Hypothalamus (tissue), 51 donors: ENCODE results near the gene SMPD4.
A peak's percentile ranks its signal among the peaks of the same experiment; 100 is the strongest.
"Not testable (repeated sequence)": the region's sequence is repeated elsewhere in the genome, so short reads cannot be mapped to it uniquely, and the experiment has no call there.

Source experiments
- DNase-seq, 51 donors: peaks; one replicate each; lab custom pipeline; 2025; lab: John Stamatoyannopoulos, UW

Gene SMPD4, protein sequence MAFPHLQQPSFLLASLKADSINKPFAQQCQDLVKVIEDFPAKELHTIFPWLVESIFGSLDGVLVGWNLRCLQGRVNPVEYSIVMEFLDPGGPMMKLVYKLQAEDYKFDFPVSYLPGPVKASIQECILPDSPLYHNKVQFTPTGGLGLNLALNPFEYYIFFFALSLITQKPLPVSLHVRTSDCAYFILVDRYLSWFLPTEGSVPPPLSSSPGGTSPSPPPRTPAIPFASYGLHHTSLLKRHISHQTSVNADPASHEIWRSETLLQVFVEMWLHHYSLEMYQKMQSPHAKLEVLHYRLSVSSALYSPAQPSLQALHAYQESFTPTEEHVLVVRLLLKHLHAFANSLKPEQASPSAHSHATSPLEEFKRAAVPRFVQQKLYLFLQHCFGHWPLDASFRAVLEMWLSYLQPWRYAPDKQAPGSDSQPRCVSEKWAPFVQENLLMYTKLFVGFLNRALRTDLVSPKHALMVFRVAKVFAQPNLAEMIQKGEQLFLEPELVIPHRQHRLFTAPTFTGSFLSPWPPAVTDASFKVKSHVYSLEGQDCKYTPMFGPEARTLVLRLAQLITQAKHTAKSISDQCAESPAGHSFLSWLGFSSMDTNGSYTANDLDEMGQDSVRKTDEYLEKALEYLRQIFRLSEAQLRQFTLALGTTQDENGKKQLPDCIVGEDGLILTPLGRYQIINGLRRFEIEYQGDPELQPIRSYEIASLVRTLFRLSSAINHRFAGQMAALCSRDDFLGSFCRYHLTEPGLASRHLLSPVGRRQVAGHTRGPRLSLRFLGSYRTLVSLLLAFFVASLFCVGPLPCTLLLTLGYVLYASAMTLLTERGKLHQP

DNA sequence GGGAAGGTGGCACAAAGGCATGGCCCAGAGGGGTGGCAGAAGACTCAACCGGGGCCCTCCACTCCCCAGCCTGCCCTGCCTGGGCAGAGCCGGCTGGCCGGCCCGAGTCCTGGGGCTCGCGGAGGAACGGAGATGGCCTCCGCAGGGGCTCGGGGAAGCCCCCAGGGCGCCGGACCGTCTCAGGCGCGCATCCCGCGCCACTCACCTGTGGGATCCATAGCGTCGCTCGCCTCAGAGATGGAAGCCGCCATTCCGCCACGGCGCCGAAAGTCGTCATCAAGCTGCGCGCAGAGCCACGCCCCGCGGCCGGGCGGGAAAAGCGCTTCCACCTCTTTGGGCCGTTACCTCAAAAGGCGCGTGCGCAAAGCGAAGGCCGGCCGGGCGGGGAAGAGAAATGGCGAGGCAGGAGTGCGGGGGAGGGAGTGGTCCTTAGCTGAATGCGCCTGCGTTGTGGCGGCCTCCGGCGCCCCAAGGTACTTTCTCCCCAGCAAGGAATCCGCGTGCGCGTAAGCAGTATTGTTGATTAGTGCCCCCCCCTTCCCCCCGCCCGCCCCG lies at the start of gene SMPD4:
Gene SMPD4 (minus strand): TSS at position 278 of the 555 bp plus-strand sequence. CDS start 5,010 bp downstream, outside the sequence.
- peak; percentile 67 to 97 (median 92) for DNase-seq

DNA sequence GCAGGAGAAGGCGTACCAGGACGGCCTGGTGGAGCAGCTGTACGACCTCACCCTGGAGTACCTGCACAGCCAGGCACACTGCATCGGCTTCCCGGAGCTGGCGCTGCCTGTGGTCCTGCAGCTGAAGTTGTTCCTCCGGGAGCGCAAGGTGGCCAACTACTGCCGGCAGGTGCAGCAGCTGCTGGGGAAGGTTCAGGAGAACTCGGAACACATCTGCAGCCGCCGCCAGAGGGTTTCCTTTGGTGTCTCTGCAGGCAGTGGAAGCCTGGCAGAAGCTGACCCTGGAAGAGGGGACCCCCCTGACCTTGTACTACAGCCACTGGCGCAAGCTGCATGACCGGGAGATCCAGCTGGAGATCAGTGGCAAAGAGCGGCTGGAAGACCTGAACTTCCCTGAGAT lies 49.5 kb upstream of the SMPD4 start:
- not testable (repeated sequence) for DNase-seq

DNA sequence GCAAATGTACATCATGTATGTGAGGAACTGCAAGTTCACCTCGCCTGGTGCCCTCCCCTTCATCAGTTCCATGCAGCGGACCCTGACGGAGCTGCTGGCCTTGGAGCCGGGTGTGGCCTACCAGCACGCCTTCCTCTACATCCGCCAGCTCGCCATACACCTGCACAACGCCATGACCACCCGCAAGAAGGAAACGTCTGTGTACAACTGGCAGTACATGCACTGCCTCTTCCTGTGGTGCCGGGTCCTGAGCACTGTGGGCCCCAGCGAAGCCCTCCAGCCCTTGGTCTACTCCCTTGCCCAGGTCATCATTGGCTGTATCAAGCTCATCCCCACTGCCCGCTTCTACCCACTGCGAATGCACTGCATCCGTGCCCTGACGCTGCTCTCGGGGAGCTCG lies 49.0 kb upstream of the SMPD4 start:
- DNase-seq = not testable (repeated sequence)

DNA sequence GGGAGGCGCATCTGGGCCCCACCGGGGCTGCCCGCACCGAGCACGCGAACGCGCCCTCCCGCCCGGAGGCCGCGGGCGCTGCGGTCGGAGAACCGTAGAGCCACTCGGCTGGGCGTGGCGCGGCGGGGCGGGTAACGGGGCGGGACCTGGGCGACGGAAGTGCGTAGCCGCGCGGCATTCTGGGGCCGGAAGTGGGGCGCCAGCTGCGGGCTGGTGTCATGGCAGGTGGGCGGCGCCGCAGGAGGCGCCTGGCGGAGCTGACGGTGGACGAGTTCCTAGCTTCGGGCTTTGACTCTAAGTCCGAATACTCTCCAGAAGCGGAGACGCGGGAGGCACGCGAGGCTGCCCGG lies 47.7 kb upstream of the SMPD4 start:
- DNase-seq = peak in 4 of 51 donors; percentile 12 to 57 (median 44)

DNA sequence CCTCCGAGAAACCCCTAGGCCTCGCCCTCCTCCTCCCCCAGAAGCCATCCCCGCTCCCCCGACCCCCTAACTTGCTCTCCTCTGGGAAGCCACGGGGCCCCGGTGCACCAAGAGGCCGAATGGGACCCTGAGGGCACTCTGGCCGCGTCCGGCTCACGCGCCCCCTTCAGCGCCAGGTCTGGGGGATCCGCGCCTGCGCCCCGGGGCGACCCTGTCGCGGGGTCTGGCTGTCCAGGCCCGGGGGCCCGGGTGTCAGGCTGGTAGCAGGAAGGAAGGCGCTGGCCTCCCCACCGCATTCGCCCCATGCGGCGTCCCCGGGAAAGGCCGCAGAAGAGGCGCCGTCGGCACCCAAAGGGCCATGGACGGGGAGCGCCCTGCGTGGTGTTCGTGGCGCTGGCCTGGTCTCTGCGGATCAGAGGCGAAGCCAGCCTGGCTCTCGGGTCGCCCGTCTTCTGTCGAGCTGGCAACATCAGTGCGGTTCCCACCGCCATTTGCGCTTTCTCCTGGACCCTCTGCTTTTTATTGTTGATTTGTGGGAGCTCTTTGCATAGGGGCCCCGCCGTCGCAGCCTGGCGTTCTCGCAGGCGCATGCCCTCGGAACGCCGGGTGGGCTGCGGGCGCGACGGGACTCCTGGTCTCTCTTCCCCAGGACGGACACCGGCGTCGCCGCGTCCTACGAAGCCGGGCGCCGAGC lies 47.2 kb upstream of the SMPD4 start:
- not testable (repeated sequence) for DNase-seq

DNA sequence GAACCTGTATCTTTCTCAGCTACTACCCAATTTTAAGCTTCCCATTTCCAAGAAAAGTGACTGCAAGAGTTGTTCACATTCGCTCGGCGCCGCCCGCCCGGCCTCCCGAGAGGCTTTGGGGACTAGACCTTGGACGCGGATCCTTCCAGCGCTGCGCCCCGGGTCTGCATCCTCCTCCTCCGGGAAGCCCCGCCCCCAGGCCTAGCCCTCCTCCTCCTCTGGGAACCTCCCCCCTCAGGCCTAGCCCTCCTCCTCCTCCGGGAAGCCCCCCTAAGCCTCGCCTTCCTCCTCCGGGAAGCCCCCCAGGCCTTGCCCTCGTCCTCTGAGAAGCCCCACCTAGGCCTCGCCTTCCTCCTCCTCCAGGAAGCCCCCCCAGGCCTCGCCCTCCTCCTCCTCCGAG lies 46.6 kb upstream of the SMPD4 start:
- not testable (repeated sequence) for DNase-seq

DNA sequence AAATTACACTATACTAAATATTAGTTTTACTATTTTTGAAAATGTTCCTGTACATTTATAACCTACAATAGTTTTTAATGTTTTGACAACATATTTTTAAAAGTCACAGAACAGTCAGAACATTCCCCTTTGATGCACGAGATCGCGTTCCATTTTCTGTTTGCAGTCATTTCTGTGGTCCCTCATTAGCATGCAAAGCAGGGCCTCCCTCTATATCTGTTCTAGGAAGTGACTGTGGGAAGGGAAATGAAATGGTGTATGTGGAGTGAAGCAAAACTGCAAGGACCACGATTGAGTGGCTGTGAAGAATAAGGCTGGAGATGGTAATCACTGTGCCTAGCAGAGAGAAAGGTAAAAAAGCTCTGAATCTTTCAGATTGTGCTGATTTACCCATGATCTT lies 41.1 kb upstream of the SMPD4 start:
- DNase-seq = not testable (repeated sequence)

DNA sequence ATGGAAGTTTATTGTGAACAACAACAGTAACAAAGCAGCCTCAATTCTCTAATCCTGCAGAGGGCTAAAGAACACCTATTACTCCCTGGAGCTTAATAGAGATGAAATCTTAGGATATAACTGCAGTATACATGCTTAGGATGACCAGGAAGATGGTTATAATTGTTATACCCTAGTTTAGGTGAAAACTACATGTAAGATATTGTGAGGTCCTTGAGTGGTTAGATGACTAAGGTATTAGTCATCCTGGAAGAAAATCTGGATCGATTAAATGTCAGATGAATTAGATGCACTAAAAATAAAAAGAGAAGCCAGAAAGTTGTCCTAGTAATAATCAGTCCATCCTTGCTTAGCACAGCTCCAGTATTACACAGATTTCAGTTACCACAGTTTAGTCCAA lies 39.1 kb upstream of the SMPD4 start:
- DNase-seq = not testable (repeated sequence)

DNA sequence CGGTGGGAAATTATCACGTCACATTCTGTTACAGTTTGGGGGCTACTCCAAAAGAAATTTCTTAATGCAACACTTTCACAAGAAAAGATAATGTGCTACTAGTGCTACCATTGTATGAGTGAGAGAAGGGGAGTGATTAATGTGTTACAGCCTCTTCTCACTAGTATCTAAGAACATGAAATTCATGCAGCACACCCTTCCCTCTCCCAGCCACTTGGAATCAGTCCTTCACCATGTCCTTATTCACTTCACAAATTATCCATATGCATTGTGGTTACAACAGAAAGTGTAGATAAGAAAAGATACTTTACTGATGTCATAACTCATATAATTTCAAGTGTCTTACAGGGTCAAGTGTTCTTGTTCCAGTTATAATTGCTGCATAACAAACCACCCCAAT lies 37.7 kb upstream of the SMPD4 start:
- DNase-seq = not testable (repeated sequence)

DNA sequence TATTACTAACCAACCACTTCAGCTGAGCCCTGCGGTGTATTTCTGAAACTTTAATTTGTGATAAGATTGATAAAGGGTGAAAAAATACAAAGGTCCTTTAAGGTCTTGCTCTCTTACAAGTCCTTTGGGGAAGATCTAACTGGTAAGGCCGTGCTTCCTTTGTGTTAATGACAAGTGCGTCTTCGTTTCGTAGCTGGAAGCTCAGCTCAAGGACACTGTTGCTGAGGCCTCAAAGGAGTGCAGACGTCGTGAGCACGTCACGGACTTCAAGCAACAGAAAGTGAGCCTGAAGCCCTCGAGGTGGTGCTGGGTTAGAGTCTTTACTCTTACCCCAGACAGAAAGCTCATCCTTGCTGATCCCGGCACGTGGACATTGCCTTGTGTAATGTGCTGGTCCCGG lies 25.6 kb upstream of the SMPD4 start:
- not testable (repeated sequence) for DNase-seq

DNA sequence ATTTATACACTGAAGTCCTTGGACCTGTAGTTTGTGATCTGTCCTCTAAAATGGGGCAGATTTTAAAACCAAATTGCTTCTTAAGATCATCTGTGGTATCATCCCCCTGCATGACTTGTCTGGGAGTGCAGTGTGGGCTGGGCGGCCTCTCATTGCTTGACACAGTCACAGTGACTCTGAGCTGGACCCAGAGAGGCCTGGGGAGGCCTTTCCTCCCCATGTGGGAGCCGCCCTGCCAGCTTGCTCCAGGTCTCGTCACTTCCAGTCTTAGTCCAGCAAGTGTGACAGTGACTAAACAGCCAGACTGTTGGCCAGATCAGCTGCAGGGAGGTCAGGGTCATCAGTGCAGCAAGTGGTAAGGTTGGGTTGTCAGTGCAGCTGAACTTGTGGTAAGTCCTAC lies 21.7 kb upstream of the SMPD4 start:
- not testable (repeated sequence) for DNase-seq

DNA sequence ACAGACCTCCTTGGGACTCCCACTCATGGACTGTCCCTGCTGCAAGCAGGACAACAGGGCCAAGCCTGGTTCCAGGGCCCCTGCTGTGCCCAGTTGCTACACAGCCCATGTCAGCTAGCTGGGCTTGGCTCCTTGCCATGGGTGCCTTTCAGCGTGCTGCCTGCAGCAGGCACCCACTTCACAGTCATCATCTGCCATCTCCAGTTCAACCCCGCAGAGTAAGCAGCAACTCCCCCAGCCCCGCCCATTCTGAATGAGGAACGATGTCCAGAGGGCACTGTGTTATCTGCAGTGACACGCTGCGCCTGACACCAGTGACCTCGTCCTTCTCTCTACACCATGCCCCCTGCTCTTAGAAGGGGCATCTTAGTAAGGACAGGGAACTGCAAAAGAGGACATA lies 21.1 kb upstream of the SMPD4 start:
- DNase-seq = not testable (repeated sequence)

DNA sequence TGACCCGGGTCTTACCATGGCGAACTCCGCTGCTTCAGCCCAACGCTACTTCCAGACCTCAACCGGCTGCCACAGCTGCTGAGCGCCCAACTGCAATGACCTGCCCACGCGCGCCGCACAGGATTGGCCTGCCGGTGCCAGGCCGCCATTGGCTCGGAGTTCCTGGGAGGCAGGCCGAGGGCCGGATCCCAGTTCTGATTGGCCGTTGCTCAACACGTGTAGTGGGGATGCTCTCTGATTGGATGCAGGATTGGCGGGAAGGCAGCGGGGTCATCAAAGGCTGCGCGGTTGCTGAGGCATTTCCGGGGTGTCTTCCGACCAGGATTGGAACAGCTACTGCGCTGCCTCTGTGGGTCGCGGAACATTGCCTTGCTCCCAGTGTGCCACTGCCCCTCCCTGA lies 16.9 kb upstream of the SMPD4 start, which contains the start of gene TUBA3E:
Gene TUBA3E (minus strand): TSS at position 97 of the 400 bp plus-strand sequence. CDS start 79 bp downstream, at position 18.
- no peak for DNase-seq

DNA sequence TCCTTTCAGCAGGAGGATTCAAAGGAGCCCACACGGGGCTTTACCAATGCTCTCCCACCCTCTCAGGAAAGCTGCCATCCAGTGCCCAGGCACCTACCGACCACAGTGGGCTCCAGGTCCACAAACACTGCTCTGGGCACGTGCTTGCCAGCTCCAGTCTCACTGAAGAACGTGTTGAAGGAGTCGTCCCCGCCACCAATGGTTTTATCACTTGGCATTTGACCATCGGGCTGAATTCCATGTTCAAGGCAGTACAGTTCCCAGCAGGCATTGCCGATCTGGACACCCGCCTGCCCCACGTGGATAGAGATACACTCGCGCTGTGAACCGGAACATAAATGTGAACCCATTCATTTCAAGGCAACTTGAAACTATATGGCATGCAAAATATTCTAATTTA lies 14.7 kb upstream of the SMPD4 start:
- DNase-seq = not testable (repeated sequence)

DNA sequence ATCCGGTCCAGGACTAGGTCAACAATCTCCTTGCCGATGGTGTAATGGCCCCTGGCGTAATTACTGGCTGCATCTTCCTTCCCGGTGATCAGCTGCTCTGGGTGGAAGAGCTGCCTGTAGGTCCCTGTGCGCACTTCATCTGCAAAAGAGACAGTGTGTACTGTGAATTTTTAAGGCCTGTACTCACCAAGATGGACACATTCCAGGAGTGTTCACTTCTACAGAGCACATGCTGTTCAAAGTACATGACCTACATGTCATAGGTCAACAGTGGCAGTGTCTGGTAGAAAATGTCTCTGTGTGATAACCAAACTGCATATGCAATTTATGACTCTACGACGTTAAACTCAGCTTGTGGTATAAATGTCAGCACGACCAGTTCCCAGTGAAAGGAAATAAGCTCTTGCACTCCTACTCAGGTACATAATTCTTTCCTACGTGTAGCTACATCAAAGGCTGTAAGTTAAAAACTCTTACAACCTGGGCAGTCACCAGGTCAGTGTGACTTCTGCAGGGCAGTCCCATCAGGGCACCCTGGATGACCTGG lies 13.8 kb upstream of the SMPD4 start:
- DNase-seq = not testable (repeated sequence)

DNA sequence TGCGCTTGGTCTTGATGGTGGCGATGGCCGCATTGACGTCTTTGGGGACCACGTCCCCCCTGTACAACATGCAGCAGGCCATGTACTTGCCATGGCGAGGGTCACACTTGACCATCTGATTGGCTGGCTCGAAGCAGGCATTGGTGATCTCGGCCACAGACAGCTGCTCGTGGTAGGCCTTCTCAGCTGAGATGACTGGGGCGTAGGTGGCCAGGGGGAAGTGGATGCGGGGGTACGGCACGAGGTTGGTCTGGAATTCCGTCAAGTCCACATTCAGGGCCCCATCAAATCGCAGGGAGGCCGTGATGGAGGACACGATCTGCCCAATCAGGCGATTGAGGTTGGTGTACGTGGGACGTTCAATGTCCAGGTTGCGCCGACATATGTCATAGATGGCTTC lies 12.4 kb upstream of the SMPD4 start:
- not testable (repeated sequence) for DNase-seq

DNA sequence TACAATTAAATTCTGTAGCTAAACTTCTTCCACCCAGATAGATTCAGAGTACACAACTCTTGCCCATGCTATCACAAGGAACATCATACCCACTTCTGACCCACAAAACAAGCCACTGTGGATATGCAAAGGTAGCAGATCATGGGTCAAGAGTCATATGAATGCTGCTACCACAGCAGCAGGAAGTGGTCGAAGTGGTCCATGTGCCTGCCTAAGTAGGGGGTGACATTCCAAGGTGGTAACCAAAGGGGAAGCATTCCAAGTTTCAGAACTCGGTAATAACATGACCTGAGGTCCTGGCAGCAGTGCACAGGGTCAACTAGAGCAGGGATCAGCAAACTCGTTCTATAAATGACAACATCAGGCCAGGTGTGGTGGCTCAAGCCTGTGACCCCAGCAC lies 11.0 kb upstream of the SMPD4 start:
- not testable (repeated sequence) for DNase-seq

DNA sequence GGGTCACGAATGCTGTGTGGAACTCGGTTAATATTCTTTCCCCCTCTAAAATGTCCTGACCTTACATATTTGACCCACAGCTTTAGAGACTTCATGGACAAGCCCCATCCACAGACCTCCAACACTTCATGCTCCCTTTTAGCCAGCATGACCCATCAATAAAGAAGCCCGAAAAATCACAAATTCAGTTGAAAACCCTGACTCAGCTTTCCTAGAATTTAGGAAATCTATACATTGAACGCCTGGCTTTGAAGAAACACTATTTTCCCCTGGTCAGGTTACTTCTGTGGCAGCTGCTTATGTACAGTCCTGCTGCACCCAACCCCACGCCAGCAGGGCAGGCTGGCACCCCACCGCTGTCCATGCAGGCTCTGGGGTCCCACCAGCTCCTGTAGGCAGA lies 9.9 kb upstream of the SMPD4 start:
- not testable (repeated sequence) for DNase-seq

DNA sequence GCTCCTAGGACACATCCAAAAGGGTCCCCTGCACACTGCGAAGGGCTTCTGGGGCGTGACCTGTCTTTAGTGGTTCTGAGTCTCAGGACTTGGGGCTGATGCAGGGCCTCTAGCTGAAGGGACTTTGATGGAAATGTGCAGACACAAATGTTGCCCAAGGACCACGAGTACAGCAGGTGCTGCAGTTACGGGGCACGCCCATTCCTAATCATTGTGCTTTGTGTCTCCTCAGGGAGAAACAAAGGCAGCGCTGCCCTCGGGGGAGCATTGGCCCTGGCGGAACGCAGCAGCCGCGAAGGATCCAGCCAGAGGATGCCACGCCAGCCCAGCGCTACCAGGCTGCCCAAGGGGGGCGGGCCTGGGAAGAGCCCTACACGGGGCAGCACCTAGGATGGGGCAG lies 8.8 kb upstream of the SMPD4 start:
- DNase-seq = no peak

DNA sequence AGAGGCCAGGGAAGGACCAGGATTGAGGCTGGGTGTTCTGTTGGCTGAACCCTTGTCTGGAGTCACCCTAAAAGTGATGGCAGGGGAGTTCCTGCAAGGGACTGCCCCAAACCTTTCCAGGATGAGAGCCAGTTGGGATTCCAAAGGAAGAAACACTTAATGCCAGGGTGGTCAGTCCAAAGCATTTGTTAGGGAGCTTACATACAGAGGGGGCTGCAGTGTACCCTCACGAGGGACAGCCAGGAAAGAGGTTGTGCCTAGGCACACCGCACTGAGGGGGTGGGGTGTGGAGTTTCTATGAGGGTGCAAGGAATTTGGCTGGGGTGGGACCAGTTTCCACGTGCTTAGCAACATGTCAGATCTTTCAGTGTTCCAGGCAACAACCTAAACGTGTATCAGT lies 7.6 kb upstream of the SMPD4 start:
- not testable (repeated sequence) for DNase-seq
